Thoracic aorta (tissue), 2 donors: ENCODE data around the gene NQO2. TPM values are rescaled to one million over a fixed set of nuclear protein-coding genes. Genes with fewer than 3 reads are reported as not detected.
"Not testable (repeated sequence)": the region's sequence is repeated elsewhere in the genome, so short reads cannot be mapped to it uniquely, and the experiment has no call there.

Experiments used
- ATAC-seq: fragments of 150-250 bp; one replicate; pipeline ENCODE4 v1.8.0; 2017; ENCODE audit warnings: low read depth; ENCODE audit not compliant: insufficient number of reproducible peaks, low FRiP score
- DNase-seq: peaks from one replicate; pipeline ENCODE4 v3.0.0-alpha.2; 2020; ENCODE audit warnings: low spot score
- H3K27ac ChIP-seq, 2 donors: fragments of 200-600 bp; sonication (generic); 1 replicate in 1 of 2; 2 replicates in 1 of 2; pipeline ENCODE4 v1.5.1; 2016; ENCODE audit warnings: mild to moderate bottlenecking in 2 of 2, moderate library complexity in 2 of 2
- H3K27me3 ChIP-seq: fragments of 200-600 bp; sonication (generic); replicated peaks from 2 replicates; pipeline ENCODE4 v1.6.0; 2016; ENCODE audit warnings: mild to moderate bottlenecking; ENCODE audit not compliant: insufficient read depth
- H3K36me3 ChIP-seq: fragments of 200-600 bp; sonication (generic); one replicate; pipeline ENCODE4 v1.5.1; 2016
- H3K4me1 ChIP-seq, 2 donors: fragments of 200-600 bp; sonication (generic); 1 replicate in 1 of 2; 2 replicates in 1 of 2; pipeline versions ENCODE4 v1.5.1 to v1.6.0; 2016; ENCODE audit warnings: low read depth in 2 of 2, mild to moderate bottlenecking in 1 of 2; ENCODE audit not compliant: control insufficient read depth in 1 of 2
- H3K4me3 ChIP-seq: fragments of 200-600 bp; sonication (generic); 2 replicates; pipeline ENCODE4 v1.5.1; 2016; ENCODE audit warnings: mild to moderate bottlenecking
- H3K9me3 ChIP-seq: fragments of 200-600 bp; sonication (generic); 2 replicates; pipeline ENCODE4 v1.5.1; 2016
- CTCF ChIP-seq: fragments of 200-600 bp; sonication (generic); IDR thresholded peaks from one replicate; pipeline ENCODE4 v1.5.1; 2019; ENCODE audit warnings: antibody characterized with exemption
- total RNA-seq, 2 donors: library from RNA; depleted of rRNA; stranded (reverse); fragments of >200 nt; gene quantifications; one replicate each; pipeline versions ENCODE4 v1.1.0 to v1.2.3, GENCODE V29; 2016

Gene NQO2
- total RNA-seq, 2 donors from 2014 or later = 23.0 to 25.7 TPM

GRCh38 chr6:3019749-3020320 is 20.1 kb downstream of the NQO2 start:
- H3K27ac ChIP-seq = no peak overlapping the region
- no peak for TF ChIP-seq CTCF
- no peaks in the 10 kb centered on the region for H3K9me3 ChIP-seq
- H3K36me3 ChIP-seq = peaks cover 23% of the 10 kb centered on the region
- DNase-seq (no peak), ATAC-seq (no peak)
- H3K4me3 ChIP-seq = no peak overlapping the region
- no peaks in the 10 kb centered on the region for H3K27me3 ChIP-seq
- H3K4me1 ChIP-seq = peaks cover 9 to 19% of the 10 kb centered on the region in 2 donors

DNA sequence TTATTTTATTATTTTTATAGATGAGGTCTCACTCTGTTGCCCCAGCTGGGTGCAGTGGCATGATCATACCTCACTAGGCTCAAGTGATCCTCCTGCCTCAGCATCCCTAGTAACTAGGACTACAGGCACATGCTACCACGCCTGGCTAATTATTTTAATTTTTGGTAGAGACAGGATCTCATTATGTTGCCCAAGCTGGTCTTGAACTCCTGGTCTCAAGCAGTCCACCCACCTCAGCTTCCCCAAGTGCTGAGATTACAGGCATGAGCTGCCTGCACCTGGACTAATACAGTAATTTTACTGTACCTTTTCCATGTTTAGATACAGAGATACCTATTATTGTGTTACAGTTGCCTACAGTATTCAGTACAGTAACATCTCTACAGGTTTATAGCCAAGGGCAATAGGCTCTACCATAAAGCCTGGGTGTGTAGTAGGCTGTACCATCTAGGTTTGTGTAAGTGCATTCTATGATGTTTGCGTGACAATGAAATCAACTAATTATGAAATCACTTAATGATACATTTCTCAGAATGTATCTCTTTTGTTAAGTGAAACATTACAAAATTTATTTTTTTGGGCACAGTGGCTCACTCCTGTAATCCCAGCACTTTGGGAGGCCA is 21.4 kb downstream of the NQO2 start:
- Histone ChIP-seq H3K4me1 (peaks cover 11 to 24% of the 10 kb centered on the region in 2 donors), H3K36me3 (peaks cover 12% of the 10 kb centered on the region)
- not testable (repeated sequence) for H3K4me3 ChIP-seq, ATAC-seq, H3K9me3 ChIP-seq, DNase-seq, H3K27ac ChIP-seq, H3K27me3 ChIP-seq

GRCh38 chr6:3022765-3023662 is 23.3 kb downstream of the NQO2 start:
- TF ChIP-seq CTCF = no peak
- Histone ChIP-seq H3K36me3 (no peaks in the 10 kb centered on the region), H3K4me1 (peaks cover 11 to 24% of the 10 kb centered on the region in 2 donors), H3K27ac (peak overlapping the region; percentile 69 to 87), H3K27me3 (no peaks in the 10 kb centered on the region), H3K9me3 (no peaks in the 10 kb centered on the region), H3K4me3 (peak overlapping the region; percentile 68)
- ATAC-seq (no peak), DNase-seq (no peak)

- peak overlapping the region; percentile 68 for H3K4me3 ChIP-seq
- no peak for TF ChIP-seq CTCF
- H3K27me3 ChIP-seq = no peaks in the 10 kb centered on the region
- peak overlapping the region; percentile 69 to 87 for H3K27ac ChIP-seq
- ATAC-seq (peak; percentile 78), DNase-seq (peak; percentile 88)
- H3K4me1 ChIP-seq = peaks cover 11 to 24% of the 10 kb centered on the region in 2 donors
- no peaks in the 10 kb centered on the region for H3K9me3 ChIP-seq
- H3K36me3 ChIP-seq = no peaks in the 10 kb centered on the region
Observed at GRCh38 chr6:3023663-3024483, 24.2 kb downstream of the NQO2 start.

DNA sequence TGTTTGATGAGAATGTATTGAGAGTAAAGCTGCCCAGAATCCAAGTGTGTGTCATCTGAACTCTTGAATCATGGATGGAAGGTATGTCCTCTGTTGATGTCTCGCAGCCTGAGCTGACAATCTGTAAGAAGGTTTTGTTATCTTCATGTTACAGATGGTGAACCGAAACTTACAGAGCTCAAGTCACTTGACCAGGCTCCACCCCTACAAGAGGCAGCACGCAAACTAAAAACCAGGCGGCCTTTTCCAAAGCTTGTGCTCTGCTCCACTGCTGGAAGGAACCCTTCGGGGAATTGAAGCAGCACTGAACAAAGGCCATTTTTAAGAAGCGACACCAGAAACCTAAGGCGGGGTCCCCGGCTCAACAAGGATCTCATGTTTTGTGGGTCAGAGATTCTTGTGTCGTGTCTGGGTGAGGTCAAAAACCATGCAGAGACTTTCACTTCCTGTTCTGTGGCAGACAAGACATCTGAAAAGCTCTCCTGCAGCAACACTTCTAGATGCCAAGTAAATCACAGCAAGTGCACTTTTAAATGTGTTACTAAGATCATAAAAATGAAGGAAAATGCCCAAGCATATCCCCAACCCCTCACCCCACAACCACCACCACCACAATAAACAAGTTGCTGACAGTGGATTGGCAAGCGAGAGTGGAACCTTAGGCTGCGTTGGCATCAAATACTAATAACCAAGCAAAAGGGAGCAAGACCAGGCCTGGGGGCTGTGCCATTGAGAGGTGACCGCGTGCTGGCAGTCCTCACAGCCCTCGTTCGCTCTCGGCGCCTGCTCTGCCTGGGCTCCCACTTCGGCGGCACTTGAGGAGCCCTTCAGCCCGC is 27.3 kb downstream of the NQO2 start:
- Histone ChIP-seq H3K36me3 (no peaks in the 10 kb centered on the region), H3K4me1 (peaks cover 11 to 24% of the 10 kb centered on the region in 2 donors), H3K27ac (no peak overlapping the region), H3K4me3 (no peak overlapping the region), H3K9me3 (no peaks in the 10 kb centered on the region), H3K27me3 (no peaks in the 10 kb centered on the region)
- DNase-seq (no peak), ATAC-seq (no peak)
- TF ChIP-seq CTCF = no peak

GRCh38 chr6:3028156-3028555 is 28.5 kb downstream of the NQO2 start:
- H3K27me3 ChIP-seq, H3K9me3 ChIP-seq, H3K27ac ChIP-seq, H3K4me3 ChIP-seq, DNase-seq, ATAC-seq, H3K36me3 ChIP-seq: not testable (repeated sequence)
- peaks cover 11 to 20% of the 10 kb centered on the region in 2 donors for H3K4me1 ChIP-seq
